Thoracic aorta (tissue), 2 donors: Measurements from ENCODE around the gene WNT7A. TPM values are rescaled to one million over a fixed set of nuclear protein-coding genes. Genes with fewer than 3 reads are reported as not detected.

Experiments
- ATAC-seq: fragments of 150-250 bp; one replicate; pipeline ENCODE4 v1.8.0; 2017; ENCODE audit warnings: low read depth; ENCODE audit not compliant: insufficient number of reproducible peaks, low FRiP score
- DNase-seq: peaks from one replicate; pipeline ENCODE4 v3.0.0-alpha.2; 2020; ENCODE audit warnings: low spot score
- H3K27ac ChIP-seq, 2 donors: fragments of 200-600 bp; sonication (generic); 1 replicate in 1 of 2; 2 replicates in 1 of 2; pipeline ENCODE4 v1.5.1; 2016; ENCODE audit warnings: mild to moderate bottlenecking in 2 of 2, moderate library complexity in 2 of 2
- H3K27me3 ChIP-seq: fragments of 200-600 bp; sonication (generic); replicated peaks from 2 replicates; pipeline ENCODE4 v1.6.0; 2016; ENCODE audit warnings: mild to moderate bottlenecking; ENCODE audit not compliant: insufficient read depth
- H3K36me3 ChIP-seq: fragments of 200-600 bp; sonication (generic); one replicate; pipeline ENCODE4 v1.5.1; 2016
- H3K4me1 ChIP-seq, 2 donors: fragments of 200-600 bp; sonication (generic); 1 replicate in 1 of 2; 2 replicates in 1 of 2; pipeline versions ENCODE4 v1.5.1 to v1.6.0; 2016; ENCODE audit warnings: low read depth in 2 of 2, mild to moderate bottlenecking in 1 of 2; ENCODE audit not compliant: control insufficient read depth in 1 of 2
- H3K4me3 ChIP-seq: fragments of 200-600 bp; sonication (generic); 2 replicates; pipeline ENCODE4 v1.5.1; 2016; ENCODE audit warnings: mild to moderate bottlenecking
- H3K9me3 ChIP-seq: fragments of 200-600 bp; sonication (generic); 2 replicates; pipeline ENCODE4 v1.5.1; 2016
- total RNA-seq, 2 donors: library from RNA; depleted of rRNA; stranded (reverse); fragments of >200 nt; gene quantifications; one replicate each; pipeline versions ENCODE4 v1.1.0 to v1.2.3, GENCODE V29; 2016
- TF ChIP-seq, protein P1 (sequence below): fragments of 200-600 bp; sonication (generic); IDR thresholded peaks from one replicate; pipeline ENCODE4 v1.5.1; 2019; ENCODE audit warnings: antibody characterized with exemption

Gene WNT7A
- total RNA-seq, 2 donors from 2014 or later, result not detected

DNA sequence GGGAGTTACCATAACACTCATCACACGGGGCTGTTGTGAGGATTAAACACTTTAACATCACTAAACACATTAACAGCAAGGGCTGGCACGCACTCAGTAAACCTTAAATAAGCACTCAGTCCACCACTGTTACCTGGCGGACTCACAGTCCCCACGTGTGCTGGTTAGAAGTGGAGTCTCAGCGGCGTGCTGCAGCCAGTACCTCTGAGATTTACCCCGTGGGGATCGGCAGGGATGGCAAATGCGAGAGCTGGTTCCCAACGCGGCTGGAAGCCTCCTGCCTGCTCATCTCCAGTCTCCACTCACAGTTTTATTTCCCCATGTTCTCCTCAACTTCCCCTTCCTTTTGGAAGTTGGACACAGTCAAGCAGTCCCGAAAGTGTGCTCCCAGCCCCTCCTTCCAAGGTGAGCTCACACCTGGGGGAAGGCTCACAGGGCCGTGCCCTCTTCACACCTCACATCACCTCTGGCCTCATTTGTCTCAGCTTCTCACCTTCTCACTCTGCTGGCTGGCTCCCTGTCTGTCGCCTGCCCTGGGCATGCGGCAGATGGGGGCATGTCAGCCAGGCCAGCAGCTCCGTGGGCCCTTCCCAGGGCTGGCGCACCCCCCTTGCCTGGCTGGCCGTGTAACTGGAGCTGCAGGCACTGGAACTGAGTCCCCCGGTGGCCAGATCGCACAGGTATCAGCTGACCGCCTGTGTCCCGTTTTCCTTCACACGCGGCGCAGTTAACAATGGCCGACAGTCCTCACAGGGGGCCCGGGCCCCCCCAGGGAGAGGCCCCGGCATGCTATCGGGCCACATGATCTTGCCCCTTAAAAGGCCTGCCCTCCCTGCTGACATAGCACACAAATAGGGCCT is 87.1 kb downstream of the WNT7A start:
- DNase-seq (no peak), ATAC-seq (no peak)
- no peaks in the 10 kb centered on the region for H3K27me3 ChIP-seq
- no peak overlapping the region for H3K27ac ChIP-seq
- no peaks in the 10 kb centered on the region for H3K9me3 ChIP-seq
- H3K4me1 ChIP-seq, result no peaks in the 10 kb centered on the region
- no peak overlapping the region for H3K4me3 ChIP-seq
- no peaks in the 10 kb centered on the region for H3K36me3 ChIP-seq
- TF ChIP-seq, protein P1, sequence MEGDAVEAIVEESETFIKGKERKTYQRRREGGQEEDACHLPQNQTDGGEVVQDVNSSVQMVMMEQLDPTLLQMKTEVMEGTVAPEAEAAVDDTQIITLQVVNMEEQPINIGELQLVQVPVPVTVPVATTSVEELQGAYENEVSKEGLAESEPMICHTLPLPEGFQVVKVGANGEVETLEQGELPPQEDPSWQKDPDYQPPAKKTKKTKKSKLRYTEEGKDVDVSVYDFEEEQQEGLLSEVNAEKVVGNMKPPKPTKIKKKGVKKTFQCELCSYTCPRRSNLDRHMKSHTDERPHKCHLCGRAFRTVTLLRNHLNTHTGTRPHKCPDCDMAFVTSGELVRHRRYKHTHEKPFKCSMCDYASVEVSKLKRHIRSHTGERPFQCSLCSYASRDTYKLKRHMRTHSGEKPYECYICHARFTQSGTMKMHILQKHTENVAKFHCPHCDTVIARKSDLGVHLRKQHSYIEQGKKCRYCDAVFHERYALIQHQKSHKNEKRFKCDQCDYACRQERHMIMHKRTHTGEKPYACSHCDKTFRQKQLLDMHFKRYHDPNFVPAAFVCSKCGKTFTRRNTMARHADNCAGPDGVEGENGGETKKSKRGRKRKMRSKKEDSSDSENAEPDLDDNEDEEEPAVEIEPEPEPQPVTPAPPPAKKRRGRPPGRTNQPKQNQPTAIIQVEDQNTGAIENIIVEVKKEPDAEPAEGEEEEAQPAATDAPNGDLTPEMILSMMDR, result no peak

DNA sequence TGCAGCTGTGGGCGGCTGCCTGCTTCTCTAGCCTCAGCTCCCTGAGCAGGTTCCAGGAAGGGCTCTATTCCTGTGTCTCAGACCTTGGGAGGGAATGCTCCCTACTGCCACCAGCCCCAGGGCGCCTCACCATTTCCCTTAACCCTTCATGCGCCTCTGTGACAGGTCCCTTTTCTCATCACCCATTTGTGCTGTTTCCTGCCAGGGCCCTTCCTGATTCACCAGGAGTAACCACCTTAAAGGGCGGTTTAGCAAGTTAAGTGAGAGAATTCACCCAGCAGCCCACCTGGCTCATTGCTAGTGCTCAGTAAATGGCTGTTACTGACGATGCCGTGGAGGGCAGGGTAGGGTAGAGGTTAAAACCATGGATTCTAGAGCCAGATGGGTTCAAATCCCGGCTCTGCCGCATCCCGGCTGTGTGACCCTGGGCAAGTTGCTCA is 87.8 kb downstream of the WNT7A start:
- TF ChIP-seq, protein P1, result no peak
- H3K4me1 ChIP-seq, result no peaks in the 10 kb centered on the region
- DNase-seq (no peak), ATAC-seq (no peak)
- no peaks in the 10 kb centered on the region for H3K27me3 ChIP-seq
- no peaks in the 10 kb centered on the region for H3K36me3 ChIP-seq
- H3K9me3 ChIP-seq, result no peaks in the 10 kb centered on the region
- H3K4me3 ChIP-seq, result no peak overlapping the region
- no peak overlapping the region for H3K27ac ChIP-seq

DNA sequence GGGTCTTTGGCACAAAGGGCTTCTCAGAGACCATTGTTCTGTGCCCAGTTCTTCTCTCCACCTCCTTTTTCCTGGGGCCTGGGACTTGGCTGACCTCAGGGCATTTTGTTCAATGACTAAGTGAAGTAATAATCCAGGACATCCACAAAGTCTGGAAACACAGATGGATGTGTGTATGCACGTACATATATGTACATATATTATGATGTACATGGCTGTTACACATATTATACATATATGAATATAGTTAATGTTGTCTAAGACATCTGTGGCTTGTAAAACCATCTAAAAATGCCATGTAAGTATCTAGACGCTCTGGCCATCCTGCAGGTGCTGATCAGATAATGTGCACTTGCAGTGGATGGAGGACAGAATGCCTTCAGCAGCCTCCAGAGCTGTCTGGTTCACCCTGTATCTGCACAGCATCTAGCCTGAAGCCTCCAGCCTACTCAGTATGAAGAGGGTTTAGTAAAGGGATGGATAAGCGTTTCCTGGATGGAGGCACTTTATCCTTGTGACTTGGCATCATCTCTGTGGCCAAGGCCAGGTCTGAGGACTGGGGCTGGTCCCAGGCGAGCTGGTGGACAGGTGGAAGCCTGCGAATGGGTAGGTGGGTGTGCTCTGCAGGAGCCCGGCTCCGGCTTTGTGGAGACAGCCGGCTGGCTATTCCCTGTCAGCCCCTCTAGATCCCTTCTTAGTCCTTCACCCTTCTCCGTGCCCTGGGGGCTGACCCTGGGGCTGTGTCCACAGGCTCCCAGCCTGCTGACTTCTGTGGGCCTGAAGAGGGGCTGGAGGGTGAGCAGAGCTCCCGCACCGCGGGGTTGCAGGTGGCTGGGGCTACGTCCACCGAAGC is 88.4 kb downstream of the WNT7A start:
- Histone ChIP-seq H3K27ac (no peak overlapping the region), H3K4me3 (no peak overlapping the region), H3K4me1 (no peaks in the 10 kb centered on the region), H3K27me3 (no peaks in the 10 kb centered on the region), H3K9me3 (no peaks in the 10 kb centered on the region), H3K36me3 (no peaks in the 10 kb centered on the region)
- TF ChIP-seq, protein P1, result no peak
- ATAC-seq, result no peak
- DNase-seq, result no peak

DNA sequence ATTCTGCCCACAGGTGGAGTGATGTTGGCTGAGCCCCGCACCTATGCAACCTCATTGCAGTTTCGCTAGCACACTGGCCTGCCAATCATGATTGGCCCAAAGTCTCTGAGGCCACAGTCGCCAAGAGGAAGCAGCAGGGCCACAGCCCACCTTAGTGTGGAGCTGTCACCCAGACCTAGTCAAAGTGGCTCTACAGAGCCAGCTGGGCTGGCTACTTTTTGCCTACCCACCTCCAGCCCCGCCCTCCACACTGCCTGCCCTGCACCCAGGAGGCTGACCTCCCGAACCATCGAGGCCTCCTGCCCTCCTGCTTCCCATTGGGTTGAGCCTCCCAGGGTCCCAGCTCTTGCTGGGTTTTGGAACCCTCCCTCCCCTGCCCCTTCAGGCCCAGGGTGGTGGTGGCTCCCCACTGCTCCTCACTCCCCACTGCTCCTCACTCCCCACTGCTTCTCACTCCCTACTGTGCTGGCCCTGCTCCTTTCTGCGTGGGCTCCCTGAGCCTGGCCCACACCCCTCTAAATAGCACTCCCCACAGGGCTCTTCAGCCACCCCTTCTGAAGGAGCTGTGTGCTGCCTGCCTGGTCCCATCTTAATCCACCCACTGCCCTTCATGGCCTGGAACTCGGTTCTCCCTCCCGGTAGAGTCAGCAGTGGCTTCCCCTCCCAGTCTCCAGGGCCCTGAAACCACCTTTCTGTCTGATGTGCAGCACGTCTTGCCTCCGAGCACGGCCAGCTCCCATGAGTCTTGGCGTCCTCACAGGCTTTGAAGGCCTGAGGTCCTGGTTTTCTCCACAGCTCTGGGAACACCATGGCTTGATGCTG is 89.3 kb downstream of the WNT7A start:
- DNase-seq (no peak), ATAC-seq (no peak)
- no peak overlapping the region for H3K27ac ChIP-seq
- H3K4me3 ChIP-seq, result no peak overlapping the region
- no peaks in the 10 kb centered on the region for H3K36me3 ChIP-seq
- no peaks in the 10 kb centered on the region for H3K27me3 ChIP-seq
- no peaks in the 10 kb centered on the region for H3K9me3 ChIP-seq
- H3K4me1 ChIP-seq, result no peaks in the 10 kb centered on the region
- TF ChIP-seq, protein P1, result no peak
